ENCODE measurements around the gene FOXP1.

- TF ChIP-seq CTCF (IDR thresholded peaks at IDR 0.05) (no peak), POLR2A (IDR thresholded peaks at IDR 0.05) (no peak)
Measured at GRCh38 chr3:71092665-71093064, 490.9 kb downstream of the FOXP1 start.
